K562 (cell line): Measurements from ENCODE around the gene CDH1. TPM values are rescaled to one million over a fixed set of nuclear protein-coding genes. Genes with fewer than 3 reads are reported as not detected.

ENCODE experiments used
- AFF4 ChIP-seq: sonication (generic); formaldehyde crosslinking; IDR thresholded peaks from 2 replicates; pipeline ENCODE4 v1.8.0; 2023; ENCODE audit warnings: mild to moderate bottlenecking, missing genetic modification reagents
- ARID2 ChIP-seq: fragments of 450-650 bp; IDR thresholded peaks from 2 replicates; pipeline ENCODE4 v1.6.1; 2017; ENCODE audit warnings: antibody characterized with exemption, mild to moderate bottlenecking
- CHD4 ChIP-seq: fragments of 200-600 bp; sonication (generic); IDR thresholded peaks from 3 replicates; pipeline ENCODE4 v1.6.1; 2012; ENCODE audit warnings: low read depth, mild to moderate bottlenecking, mixed read lengths, low read length, inconsistent platforms; ENCODE audit not compliant: insufficient read depth, insufficient replicate concordance, poor library complexity, severe bottlenecking
- GABPB1 ChIP-seq: sonication (generic); formaldehyde crosslinking; IDR thresholded peaks from 2 replicates; pipeline ENCODE4 v1.8.0; 2022; ENCODE audit warnings: mild to moderate bottlenecking, missing genetic modification reagents
- GTF3C2 ChIP-seq: IDR thresholded peaks from 3 replicates; pipeline ENCODE4 v1.6.1; 2011; ENCODE audit warnings: borderline replicate concordance, mild to moderate bottlenecking, moderate library complexity; ENCODE audit not compliant: insufficient read length; ENCODE audit errors: extremely low read depth
- JUNB ChIP-seq: fragments of 450-650 bp; formaldehyde crosslinking; conservative IDR thresholded peaks from 2 replicates; pipeline ENCODE4 v1.4.0; 2020; ENCODE audit warnings: mild to moderate bottlenecking
- KLF13 ChIP-seq: fragments of 450-650 bp; IDR thresholded peaks from 2 replicates; pipeline ENCODE4 v1.6.1; 2016; ENCODE audit warnings: missing genetic modification characterization, low read depth, mild to moderate bottlenecking, missing compliant biosample characterization, moderate library complexity, borderline replicate concordance
- MXI1 ChIP-seq: IDR thresholded peaks from 2 replicates; pipeline ENCODE4 v1.6.1; 2011; ENCODE audit warnings: low read depth, mild to moderate bottlenecking, improper control_type of control experiment, low read length
- THRAP3 ChIP-seq: fragments of 450-650 bp; IDR thresholded peaks from 2 replicates; pipeline ENCODE4 v1.6.1; 2016; ENCODE audit warnings: mild to moderate bottlenecking, inconsistent platforms, borderline replicate concordance
- XRCC5 ChIP-seq: fragments of 200-400 bp; formaldehyde crosslinking; IDR thresholded peaks from 2 replicates; pipeline ENCODE4 v1.6.1; 2017; ENCODE audit warnings: low read depth, mild to moderate bottlenecking, low read length
- ZBTB11 ChIP-seq, 3 experiments: fragments of 200-800 bp in 1 of 3; fragments of 250-450 bp in 1 of 3; fragments of 450-650 bp in 1 of 3; sonication (Bioruptor Pico) in 1 of 3; sonication (Bioruptor generic) in 1 of 3; formaldehyde crosslinking in 1 of 3; IDR thresholded peaks; 2 replicates each; pipeline versions ENCODE4 v1.6.1 to v1.8.0; 2016 to 2022; ENCODE audit warnings: mild to moderate bottlenecking in 2 of 3, missing genetic modification characterization in 2 of 3, missing compliant biosample characterization in 1 of 3, moderate library complexity in 1 of 3
- ZHX1 ChIP-seq: fragments of 150-350 bp; conservative IDR thresholded peaks from 2 replicates; pipeline ENCODE4 v1.6.1; 2014; ENCODE audit warnings: low read length
- polyA plus RNA-seq, 8 experiments: library from polyadenylated mRNA; depleted of rRNA in 4 of 8; stranded (reverse) in 5 of 8; unstranded in 3 of 8; fragments of >200 nt; fragmentation: Nextera tagmentation in 2 of 8; fragmentation: Illumina TruSeq in 1 of 8; extraction: Ambion mirVana in 2 of 8; extraction: Trizol in 1 of 8; gene quantifications; 2 replicates each; pipeline versions ENCODE4 v1.2.1 to v1.2.3, GENCODE V29; 2011 to 2014; ENCODE audit warnings: inconsistent platforms in 1 of 8, missing spikeins in 1 of 8
- total RNA-seq, 7 experiments: library from RNA; depleted of rRNA in 6 of 7; stranded (reverse); fragments of >200 nt in 6 of 7; fragmentation: Illumina TruSeq in 2 of 7; extraction: Trizol in 2 of 7; gene quantifications; 2 replicates each; pipeline versions ENCODE4 v1.2.1 to v1.2.3, GENCODE V29; 2011 to 2021; ENCODE audit warnings: low replicate concordance in 1 of 7

CDH1 gene
- total and polyA plus RNA-seq, 9 of the 15 experiments (the other 6 are each of a cell fraction or from before 2014, with no cell fraction given): 0.01 to 0.69 TPM; not detected in 7

DNA sequence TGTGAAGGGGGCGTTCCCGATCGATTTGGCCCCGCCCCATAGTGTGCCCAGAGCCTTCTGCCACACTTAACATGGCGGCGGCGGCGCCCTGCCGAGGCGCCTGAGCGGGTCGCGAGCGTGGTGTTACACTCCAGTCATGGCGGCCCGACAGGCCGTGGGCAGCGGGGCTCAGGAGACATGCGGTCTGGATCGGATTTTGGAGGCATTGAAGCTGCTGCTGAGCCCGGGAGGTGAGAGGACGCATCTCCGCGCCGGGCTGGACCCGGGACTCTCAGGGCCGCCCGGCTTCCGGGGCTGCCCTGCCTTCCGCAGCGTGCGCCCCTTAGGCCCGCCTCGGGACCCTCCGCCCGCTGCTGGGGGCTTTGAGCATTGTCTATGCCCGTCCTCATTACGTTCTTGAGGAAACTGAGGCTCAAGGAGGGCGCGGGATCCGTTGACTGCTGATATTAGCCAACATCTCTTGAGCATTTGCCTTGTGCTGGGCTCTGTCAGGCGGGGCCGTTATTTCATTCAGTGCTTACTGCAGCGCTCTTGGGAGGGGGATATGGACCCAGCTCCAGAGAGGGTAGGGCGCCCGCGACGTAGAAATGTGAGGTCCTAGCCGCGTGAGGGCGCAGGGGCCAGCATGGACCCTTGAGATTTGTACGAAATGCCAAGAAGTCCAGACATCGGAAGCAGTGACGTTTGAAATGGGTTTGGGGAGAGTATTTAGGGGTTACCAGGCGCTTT lies 106.6 kb downstream of the CDH1 start, which contains the start of gene TANGO6 (continued):
- TF ChIP-seq ZBTB11 (CRISPR knock-in tag; IDR thresholded peaks at IDR 0.05) (peak in 1 of 3 experiments; percentile 86; a peak in 2 of 6 replicates), GABPB1 (peak; percentile 83), ARID2 (no peak), KLF13 (peak; percentile 79; the same call in 1 of the 2 replicates), GTF3C2 (no peak), ZHX1 (no peak), THRAP3 (no peak), CHD4 (no peak), JUNB (CRISPR knock-in tag) (no peak), MXI1 (peak; percentile 35; the same call in 1 of the 2 replicates), AFF4 (CRISPR knock-in tag) (0 out of 2 replicates have a peak, but pooled peaks have one; percentile 61), XRCC5 (peak; percentile 62)
